ENCODE results near the gene APOBEC3A.

The APOBEC3A gene

GRCh38 chr22:38957046-38957770 lies at the start of gene APOBEC3A:
TSS of gene APOBEC3A (plus strand) at chr22:38957609. CDS start at chr22:38957692, 83 bp downstream.
- Histone ChIP-seq H3K4me1 (ENCODE audit: insufficient read depth, low read length, severe bottlenecking) (no peaks in the 10 kb centered on the region), H3K9me3 (ENCODE audit: low read length) (no peaks in the 10 kb centered on the region), H2AFZ (ENCODE audit: low read length) (no peak within 1 kb of the TSS), H3F3A (ENCODE audit: insufficient read depth, low read length) (no peaks in the 10 kb centered on the region), H3K4me3 (ENCODE audit: low read depth, low read length, poor library complexity, severe bottlenecking) (no peak within 1 kb of the TSS), H3K27me3 (ENCODE audit: insufficient read depth, low read length) (0 out of 2 replicates have a peak, but pooled peaks cover 3% of the 10 kb centered on the region), H3K9ac (ENCODE audit: low read length) (no peak within 1 kb of the TSS), H3K9me2 (ENCODE audit: low read depth, low read length) (no peaks in the 10 kb centered on the region), H3K36me3 (ENCODE audit: insufficient read depth, low read length) (no peaks in the 10 kb centered on the region), H3K79me2 (ENCODE audit: insufficient read depth, low read length) (no peaks in the 10 kb centered on the region), H3K4me2 (ENCODE audit: low read length) (no peak within 1 kb of the TSS), H4K20me1 (ENCODE audit: insufficient read depth, low read length) (no peaks in the 10 kb centered on the region), H3K27ac (ENCODE audit: low read depth, low read length, poor library complexity, severe bottlenecking) (no peak within 1 kb of the TSS)
- no peak for TF ChIP-seq EZH2 (IDR thresholded peaks at IDR 0.05; ENCODE audit: borderline replicate concordance, low read length)
- no peak for TF ChIP-seq CTCF (IDR thresholded peaks at IDR 0.05; ENCODE audit: low read length)

- Histone ChIP-seq H3K9me2 (ENCODE audit: low read depth, low read length) (no peaks in the 10 kb centered on the region), H3K27me3 (ENCODE audit: insufficient read depth, low read length) (no peaks in the 10 kb centered on the region; the same call in 1 of the 2 replicates), H3K79me2 (ENCODE audit: insufficient read depth, low read length) (no peaks in the 10 kb centered on the region), H3K27ac (ENCODE audit: low read depth, low read length, poor library complexity, severe bottlenecking) (no peak overlapping the region), H3K9me3 (ENCODE audit: low read length) (peaks cover 9% of the 10 kb centered on the region), H3F3A (ENCODE audit: insufficient read depth, low read length) (no peaks in the 10 kb centered on the region), H3K4me1 (ENCODE audit: insufficient read depth, low read length, severe bottlenecking) (no peaks in the 10 kb centered on the region), H3K9ac (ENCODE audit: low read length) (no peak overlapping the region), H3K36me3 (ENCODE audit: insufficient read depth, low read length) (no peaks in the 10 kb centered on the region), H2AFZ (ENCODE audit: low read length) (no peak overlapping the region), H3K4me2 (ENCODE audit: low read length) (no peak overlapping the region), H3K4me3 (ENCODE audit: low read depth, low read length, poor library complexity, severe bottlenecking) (no peak overlapping the region), H4K20me1 (ENCODE audit: insufficient read depth, low read length) (no peaks in the 10 kb centered on the region)
- no peak for TF ChIP-seq CTCF (IDR thresholded peaks at IDR 0.05; ENCODE audit: low read length)
- no peak for TF ChIP-seq EZH2 (IDR thresholded peaks at IDR 0.05; ENCODE audit: borderline replicate concordance, low read length)
Measured at GRCh38 chr22:38907767-38908166, 49.6 kb upstream of the APOBEC3A start.

GRCh38 chr22:38911434-38911833 lies 46.0 kb upstream of the APOBEC3A start:
- H3K9me2 ChIP-seq (ENCODE audit: low read depth, low read length): no peaks in the 10 kb centered on the region
- no peaks in the 10 kb centered on the region for H3K36me3 ChIP-seq (ENCODE audit: insufficient read depth, low read length)
- H4K20me1 ChIP-seq (ENCODE audit: insufficient read depth, low read length): no peaks in the 10 kb centered on the region
- no peaks in the 10 kb centered on the region for H3K9me3 ChIP-seq (ENCODE audit: low read length)
- H3K4me1 ChIP-seq (ENCODE audit: insufficient read depth, low read length, severe bottlenecking): no peaks in the 10 kb centered on the region
- no peak overlapping the region for H3K27ac ChIP-seq (ENCODE audit: low read depth, low read length, poor library complexity, severe bottlenecking)
- no peak overlapping the region for H3K9ac ChIP-seq (ENCODE audit: low read length)
- no peaks in the 10 kb centered on the region for H3K79me2 ChIP-seq (ENCODE audit: insufficient read depth, low read length)
- H2AFZ ChIP-seq (ENCODE audit: low read length): no peak overlapping the region
- H3K27me3 ChIP-seq (ENCODE audit: insufficient read depth, low read length): no peaks in the 10 kb centered on the region; the same call in 1 of the 2 replicates
- no peak overlapping the region for H3K4me2 ChIP-seq (ENCODE audit: low read length)
- TF ChIP-seq CTCF (IDR thresholded peaks at IDR 0.05; ENCODE audit: low read length) (no peak), EZH2 (IDR thresholded peaks at IDR 0.05; ENCODE audit: borderline replicate concordance, low read length) (no peak)
- no peak overlapping the region for H3K4me3 ChIP-seq (ENCODE audit: low read depth, low read length, poor library complexity, severe bottlenecking)
- H3F3A ChIP-seq (ENCODE audit: insufficient read depth, low read length): no peaks in the 10 kb centered on the region

Measured in OCI-LY1 (cell line).